MCF 10A (cell line): ENCODE results near the gene DIO3. TPM values are rescaled to one million over a fixed set of nuclear protein-coding genes. Genes with fewer than 3 reads are reported as not detected.

ENCODE experiments used
- BruUV-seq: library from RNA; stranded (reverse); fragments of 400-500 nt; replicated peaks from 2 replicates; lab custom pipeline; 2021; lab: Mats Ljungman, UMichigan
- CTCF ChIA-PET: fragments of 300-600 bp; sonication (Branson Sonifier 250); formaldehyde crosslinking; extraction: SDS; loops from one replicate; lab custom pipeline; 2021; ENCODE audit warnings: antibody characterized with exemption, inconsistent platforms; lab: Yijun Ruan, JAX
- POLR2A ChIA-PET: fragments of 300-600, 350-650 bp; sonication (Branson Sonifier 250); formaldehyde crosslinking; extraction: SDS; loops from one replicate; lab custom pipeline; 2020; ENCODE audit warnings: antibody characterized with exemption, inconsistent platforms; lab: Yijun Ruan, JAX
- DNase-seq: peaks from one replicate; pipeline ENCODE4 v3.0.0-alpha.2; 2018; ENCODE audit not compliant: unreplicated experiment
- H3K27ac Mint-ChIP-seq: one replicate; pipeline ENCODE4 v1.8.0; 2022; ENCODE audit warnings: mild to moderate bottlenecking, low read depth, mixed read lengths; ENCODE audit not compliant: unreplicated experiment
- H3K27me3 Mint-ChIP-seq: one replicate; pipeline ENCODE4 v1.8.0; 2022; ENCODE audit warnings: mixed read lengths; ENCODE audit not compliant: insufficient read depth, unreplicated experiment
- H3K36me3 Mint-ChIP-seq: one replicate; pipeline ENCODE4 v1.8.0; 2022; ENCODE audit warnings: mild to moderate bottlenecking, moderate library complexity, mixed read lengths; ENCODE audit not compliant: insufficient read depth, unreplicated experiment
- H3K4me1 Mint-ChIP-seq: one replicate; pipeline ENCODE4 v1.8.0; 2022; ENCODE audit warnings: mixed read lengths; ENCODE audit not compliant: insufficient read depth, unreplicated experiment
- H3K4me3 Mint-ChIP-seq: one replicate; pipeline ENCODE4 v1.8.0; 2022; ENCODE audit warnings: mild to moderate bottlenecking, moderate library complexity, mixed read lengths; ENCODE audit not compliant: unreplicated experiment
- H3K9me3 Mint-ChIP-seq: one replicate; pipeline ENCODE4 v1.8.0; 2022; ENCODE audit warnings: mixed read lengths; ENCODE audit not compliant: unreplicated experiment
- CTCF ChIP-seq: fragments of 200-600 bp; IDR thresholded peaks from one replicate; pipeline ENCODE4 v1.8.0; 2022; ENCODE audit warnings: antibody characterized with exemption, mild to moderate bottlenecking; ENCODE audit not compliant: unreplicated experiment
- intact Hi-C: fragments of 100-400 bp; cut with micrococcal nuclease; formaldehyde crosslinking; loops from 2 replicates; pipeline ENCODE4 v1.14.1; 2022
- total RNA-seq: library from RNA; stranded (reverse); gene quantifications from 2 replicates; pipeline ENCODE4 v1.2.3, GENCODE V29; 2022

Gene DIO3
- total RNA-seq, 1 experiment from 2014 or later: not detected

GRCh38 chr14:101559624-101560533, 1.4 kb upstream of the DIO3 start:
- BruUV-seq: no TSS peak
- ChIA-PET CTCF (interaction anchor here (0.6 kb wide), 1 partner anchor 274 kb away, joined by 4 read pairs; no protein-coding TSS in a partner anchor), POLR2A (no interaction called here)
- no peak for DNase-seq
- no peak for TF ChIP-seq CTCF
- Mint-ChIP-seq H3K9me3 (no peaks in the 10 kb centered on the region), H3K27ac (no peak overlapping the region), H3K36me3 (no peaks in the 10 kb centered on the region), H3K4me1 (peaks cover 13% of the 10 kb centered on the region), H3K4me3 (no peak overlapping the region), H3K27me3 (peaks cover 27% of the 10 kb centered on the region)
- intact Hi-C loops: loop anchor here (5.0 kb wide), 1 partner anchor 323 kb away; no protein-coding TSS in a partner anchor

GRCh38 chr14:101560534-101561113, 671 bp upstream of the DIO3 start:
- ChIA-PET CTCF (interaction anchor here (0.6 kb wide), 1 partner anchor 275 kb away, joined by 4 read pairs; no protein-coding TSS in a partner anchor), POLR2A (no interaction called here)
- no TSS peak for BruUV-seq
- intact Hi-C loops: no loop called here
- no peaks in the 10 kb centered on the region for H3K36me3 Mint-ChIP-seq
- peaks cover 35% of the 10 kb centered on the region for H3K27me3 Mint-ChIP-seq
- TF ChIP-seq CTCF: no peak
- no peak for DNase-seq
- peaks cover 13% of the 10 kb centered on the region for H3K4me1 Mint-ChIP-seq
- H3K4me3 Mint-ChIP-seq: no peak overlapping the region
- H3K9me3 Mint-ChIP-seq: no peaks in the 10 kb centered on the region
- H3K27ac Mint-ChIP-seq: no peak overlapping the region

GRCh38 chr14:101561897-101562490, 699 bp downstream of the DIO3 start:
- Mint-ChIP-seq H3K36me3 (peaks cover 6% of the 10 kb centered on the region), H3K27me3 (peaks cover 49% of the 10 kb centered on the region), H3K4me3 (no peak overlapping the region), H3K4me1 (peaks cover 6% of the 10 kb centered on the region), H3K9me3 (no peaks in the 10 kb centered on the region), H3K27ac (no peak overlapping the region)
- no peak for DNase-seq
- ChIA-PET POLR2A (no interaction called here), CTCF (no interaction called here)
- BruUV-seq: no TSS peak
- intact Hi-C loops: no loop called here
- no peak for TF ChIP-seq CTCF
